Kidney (tissue), 14 donors: ENCODE data around the gene ROR1. TPM values are rescaled to one million over a fixed set of nuclear protein-coding genes. Genes with fewer than 3 reads are reported as not detected.

Source experiments
- DNase-seq, 5 donors: peaks; one replicate each; pipeline ENCODE4 v3.0.0-alpha.2; 2013 to 2020
- FAIRE-seq: peaks from 2 replicates; lab custom pipeline; 2012; peaks lifted over from hg19 to GRCh38; lab: Jason Lieb, UNC
- H3K27ac ChIP-seq, 2 donors: one replicate each; pipeline ENCODE4 v1.7.0; 2013; ENCODE audit warnings: low read depth in 2 of 2, low read length in 2 of 2, inconsistent platforms in 1 of 2
- H3K27me3 ChIP-seq: one replicate; pipeline ENCODE4 v1.7.1; 2013; ENCODE audit warnings: low read length, inconsistent platforms; ENCODE audit not compliant: control insufficient read depth, insufficient read depth
- H3K36me3 ChIP-seq, 3 donors: one replicate each; pipeline versions ENCODE4 v1.7.0 to v1.7.1; 2013; ENCODE audit warnings: low read length in 3 of 3, control low read depth in 1 of 3, inconsistent platforms in 1 of 3; ENCODE audit not compliant: insufficient read depth in 3 of 3, control insufficient read depth in 2 of 3
- H3K4me1 ChIP-seq, 3 donors: one replicate each; pipeline versions ENCODE4 v1.7.0 to v1.7.1; 2013; ENCODE audit warnings: low read length in 3 of 3, inconsistent platforms in 1 of 3, low read depth in 1 of 3; ENCODE audit not compliant: control insufficient read depth in 2 of 3, insufficient read depth in 2 of 3
- H3K4me3 ChIP-seq, 3 donors: one replicate each; pipeline versions ENCODE4 v1.7.0 to v1.8.1; 2013; ENCODE audit warnings: low read length in 3 of 3, control low read depth in 1 of 3, inconsistent platforms in 1 of 3
- H3K9ac ChIP-seq, 3 donors: one replicate each; pipeline versions ENCODE4 v1.7.0 to v1.7.1; 2013; ENCODE audit warnings: low read length in 3 of 3, control low read depth in 1 of 3, inconsistent platforms in 1 of 3
- H3K9me3 ChIP-seq, 3 donors: one replicate each; pipeline versions ENCODE4 v1.7.0 to v1.7.1; 2013; ENCODE audit warnings: low read length in 3 of 3, control low read depth in 1 of 3, inconsistent platforms in 1 of 3; ENCODE audit not compliant: control insufficient read depth in 2 of 3, insufficient read depth in 1 of 3
- CTCF ChIP-seq: IDR thresholded peaks from 3 replicates; pipeline ENCODE4 v1.5.1; 2012; ENCODE audit warnings: mild to moderate bottlenecking, moderate library complexity, borderline replicate concordance; ENCODE audit not compliant: insufficient read depth; ENCODE audit errors: extremely low read depth
- intact Hi-C: fragments of 100-400 bp; cut with DNase I; formaldehyde crosslinking; loops from one replicate; pipeline ENCODE4 v1.11.1; 2022
- polyA plus RNA-seq: library from polyadenylated mRNA; stranded (reverse); fragments of 350-450 nt; fragmentation: Illumina TruSeq; extraction: RNeasy Lipid Tissue Mini Kit (QIAGEN cat#74804); gene quantifications from one replicate; pipeline ENCODE4 v1.2.3, GENCODE V29; 2014; ENCODE audit warnings: low read depth, low replicate concordance; ENCODE audit not compliant: insufficient read depth
- total RNA-seq: library from RNA; stranded (reverse); fragmentation: NEBNext Ultra II Directional; extraction: Animal tissue kit (Norgen Biotek cat#: 25700); gene quantifications from one replicate; pipeline ENCODE4 v1.2.1, GENCODE V29; 2021
- donor health status: control.
- donor health status: control.
- donor health status: control.
- donor health status: control.
- donor health status: control.
- donor health status: DM: yes; HTN: yes; CAD: no.
- donor health status: Normal renal cell carcinoma (clear cell type).

Gene ROR1
- total and polyA plus RNA-seq, 2 donors from 2014 or later, result 0.77 to 8.0 TPM

- no peak overlapping the region for H3K27ac ChIP-seq
Measured at GRCh38 chr1:63731117-63732043, 42.4 kb upstream of the ROR1 start.

GRCh38 chr1:63732666-63733065 lies 41.2 kb upstream of the ROR1 start:
- no peaks in the 10 kb centered on the region for H3K27me3 ChIP-seq
- H3K9ac ChIP-seq, result no peak overlapping the region
- no peak overlapping the region for H3K4me3 ChIP-seq
- H3K36me3 ChIP-seq, result no peaks in the 10 kb centered on the region
- FAIRE-seq (no peak), DNase-seq (peak in 2 of 5 donors; percentile 17 to 46)
- TF ChIP-seq CTCF, result no peak
- H3K9me3 ChIP-seq, result no peaks in the 10 kb centered on the region
- H3K27ac ChIP-seq, result no peak overlapping the region
- peaks cover 0 to 3% (median 2%) of the 10 kb centered on the region in 3 donors for H3K4me1 ChIP-seq
- intact Hi-C loops, result no loop called here

More at GRCh38 chr1:63731117-63732043, 42.4 kb upstream of the ROR1 start:
- FAIRE-seq, result no peak
- H3K36me3 ChIP-seq, result no peaks in the 10 kb centered on the region
- intact Hi-C loops, result no loop called here
- no peak for TF ChIP-seq CTCF
- H3K4me3 ChIP-seq, result peak overlapping the region in 1 of 3 donors; percentile 7
- no peak overlapping the region for H3K9ac ChIP-seq
- peak in 4 of 5 donors; percentile 45 to 90 (median 62) for DNase-seq
- no peaks in the 10 kb centered on the region for H3K9me3 ChIP-seq
- H3K4me1 ChIP-seq, result peaks cover 0 to 3% (median 2%) of the 10 kb centered on the region in 3 donors
- H3K27me3 ChIP-seq, result no peaks in the 10 kb centered on the region

- Histone ChIP-seq H3K27ac (no peak overlapping the region), H3K4me1 (no peaks in the 10 kb centered on the region), H3K36me3 (no peaks in the 10 kb centered on the region), H3K27me3 (no peaks in the 10 kb centered on the region), H3K9me3 (no peaks in the 10 kb centered on the region), H3K4me3 (no peak overlapping the region), H3K9ac (no peak overlapping the region)
- DNase-seq, result no peak
- intact Hi-C loops, result no loop called here
- TF ChIP-seq CTCF, result no peak
- no peak for FAIRE-seq
Measured at GRCh38 chr1:63738772-63739171, 35.0 kb upstream of the ROR1 start.
